MCF 10A (cell line): Measurements from ENCODE around the gene PFN3. TPM values are rescaled to one million over a fixed set of nuclear protein-coding genes. Genes with fewer than 3 reads are reported as not detected.

Source experiments
- BruUV-seq: library from RNA; stranded (reverse); fragments of 400-500 nt; replicated peaks from 2 replicates; lab custom pipeline; 2021; lab: Mats Ljungman, UMichigan
- CTCF ChIA-PET: fragments of 300-600 bp; sonication (Branson Sonifier 250); formaldehyde crosslinking; extraction: SDS; loops from one replicate; lab custom pipeline; 2021; ENCODE audit warnings: antibody characterized with exemption, inconsistent platforms; lab: Yijun Ruan, JAX
- POLR2A ChIA-PET: fragments of 300-600, 350-650 bp; sonication (Branson Sonifier 250); formaldehyde crosslinking; extraction: SDS; loops from one replicate; lab custom pipeline; 2020; ENCODE audit warnings: antibody characterized with exemption, inconsistent platforms; lab: Yijun Ruan, JAX
- DNase-seq: peaks from one replicate; pipeline ENCODE4 v3.0.0-alpha.2; 2018; ENCODE audit not compliant: unreplicated experiment
- H3K27ac Mint-ChIP-seq: one replicate; pipeline ENCODE4 v1.8.0; 2022; ENCODE audit warnings: mild to moderate bottlenecking, low read depth, mixed read lengths; ENCODE audit not compliant: unreplicated experiment
- H3K27me3 Mint-ChIP-seq: one replicate; pipeline ENCODE4 v1.8.0; 2022; ENCODE audit warnings: mixed read lengths; ENCODE audit not compliant: insufficient read depth, unreplicated experiment
- H3K36me3 Mint-ChIP-seq: one replicate; pipeline ENCODE4 v1.8.0; 2022; ENCODE audit warnings: mild to moderate bottlenecking, moderate library complexity, mixed read lengths; ENCODE audit not compliant: insufficient read depth, unreplicated experiment
- H3K4me1 Mint-ChIP-seq: one replicate; pipeline ENCODE4 v1.8.0; 2022; ENCODE audit warnings: mixed read lengths; ENCODE audit not compliant: insufficient read depth, unreplicated experiment
- H3K4me3 Mint-ChIP-seq: one replicate; pipeline ENCODE4 v1.8.0; 2022; ENCODE audit warnings: mild to moderate bottlenecking, moderate library complexity, mixed read lengths; ENCODE audit not compliant: unreplicated experiment
- H3K9me3 Mint-ChIP-seq: one replicate; pipeline ENCODE4 v1.8.0; 2022; ENCODE audit warnings: mixed read lengths; ENCODE audit not compliant: unreplicated experiment
- intact Hi-C: fragments of 100-400 bp; cut with micrococcal nuclease; formaldehyde crosslinking; loops from 2 replicates; pipeline ENCODE4 v1.14.1; 2022
- total RNA-seq: library from RNA; stranded (reverse); gene quantifications from 2 replicates; pipeline ENCODE4 v1.2.3, GENCODE V29; 2022
- TF ChIP-seq, protein P1 (sequence below): fragments of 200-600 bp; IDR thresholded peaks from one replicate; pipeline ENCODE4 v1.8.0; 2022; ENCODE audit warnings: antibody characterized with exemption, mild to moderate bottlenecking; ENCODE audit not compliant: unreplicated experiment

The PFN3 gene
- total RNA-seq, 1 experiment from 2014 or later = not detected

DNA sequence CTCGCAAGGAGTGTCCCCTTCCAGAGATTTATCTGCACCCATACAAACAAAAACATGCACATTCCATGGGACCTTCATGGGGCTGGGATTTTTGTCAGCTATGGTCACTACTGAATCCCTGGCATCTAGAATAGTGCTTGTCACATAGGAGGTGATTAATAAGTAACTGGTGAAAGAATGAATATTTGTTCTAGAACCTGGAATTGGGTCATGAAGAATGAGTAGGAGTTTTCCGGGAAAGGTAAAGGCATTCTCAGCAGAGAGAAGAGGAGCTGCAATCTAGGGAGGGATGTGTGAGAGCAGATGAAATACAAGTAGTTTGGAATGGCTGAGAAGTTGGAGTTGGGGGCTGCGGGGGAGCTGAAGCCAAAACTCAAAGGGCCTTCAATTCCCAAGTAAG, 46.2 kb downstream of the PFN3 start:
- H3K36me3 Mint-ChIP-seq = no peaks in the 10 kb centered on the region
- intact Hi-C loops = no loop called here
- H3K4me3 Mint-ChIP-seq = no peak overlapping the region
- H3K27me3 Mint-ChIP-seq = no peaks in the 10 kb centered on the region
- H3K27ac Mint-ChIP-seq = no peak overlapping the region
- DNase-seq = no peak
- H3K4me1 Mint-ChIP-seq = peaks cover 30% of the 10 kb centered on the region
- ChIA-PET CTCF (interaction anchor here (0.6 to 4.4 kb wide), 5 partner anchors 15 to 222 kb away, joined by 3 to 22 read pairs (median 4); no protein-coding TSS in a partner anchor), POLR2A (interaction anchor here (1.2 to 1.9 kb wide), 2 partner anchors 35 to 95 kb away, joined by 5 read pairs; no protein-coding TSS in a partner anchor)
- no TSS peak for BruUV-seq
- no peaks in the 10 kb centered on the region for H3K9me3 Mint-ChIP-seq
- TF ChIP-seq, protein P1, sequence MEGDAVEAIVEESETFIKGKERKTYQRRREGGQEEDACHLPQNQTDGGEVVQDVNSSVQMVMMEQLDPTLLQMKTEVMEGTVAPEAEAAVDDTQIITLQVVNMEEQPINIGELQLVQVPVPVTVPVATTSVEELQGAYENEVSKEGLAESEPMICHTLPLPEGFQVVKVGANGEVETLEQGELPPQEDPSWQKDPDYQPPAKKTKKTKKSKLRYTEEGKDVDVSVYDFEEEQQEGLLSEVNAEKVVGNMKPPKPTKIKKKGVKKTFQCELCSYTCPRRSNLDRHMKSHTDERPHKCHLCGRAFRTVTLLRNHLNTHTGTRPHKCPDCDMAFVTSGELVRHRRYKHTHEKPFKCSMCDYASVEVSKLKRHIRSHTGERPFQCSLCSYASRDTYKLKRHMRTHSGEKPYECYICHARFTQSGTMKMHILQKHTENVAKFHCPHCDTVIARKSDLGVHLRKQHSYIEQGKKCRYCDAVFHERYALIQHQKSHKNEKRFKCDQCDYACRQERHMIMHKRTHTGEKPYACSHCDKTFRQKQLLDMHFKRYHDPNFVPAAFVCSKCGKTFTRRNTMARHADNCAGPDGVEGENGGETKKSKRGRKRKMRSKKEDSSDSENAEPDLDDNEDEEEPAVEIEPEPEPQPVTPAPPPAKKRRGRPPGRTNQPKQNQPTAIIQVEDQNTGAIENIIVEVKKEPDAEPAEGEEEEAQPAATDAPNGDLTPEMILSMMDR = no peak

- ChIA-PET CTCF (interaction anchor here (1.2 to 5.2 kb wide), 5 partner anchors 18 to 50 kb away, joined by 4 to 44 read pairs (median 22); no protein-coding TSS in a partner anchor), POLR2A (interaction anchor here (2.0 to 4.1 kb wide), 5 partner anchors 8 to 52 kb away, joined by 15 to 58 read pairs (median 29); partner anchors contain the start of genes PRELID1 and RAB24)
- Mint-ChIP-seq H3K4me1 (peaks cover 24% of the 10 kb centered on the region), H3K27me3 (no peaks in the 10 kb centered on the region), H3K36me3 (no peaks in the 10 kb centered on the region), H3K27ac (no peak overlapping the region), H3K4me3 (peak overlapping the region; percentile 10), H3K9me3 (no peaks in the 10 kb centered on the region)
- intact Hi-C loops = no loop called here
- DNase-seq = no peak
- BruUV-seq = no TSS peak
- TF ChIP-seq, protein P1 = no peak
Observed at GRCh38 chr5:177353093-177353492, 47.4 kb downstream of the PFN3 start.

- ChIA-PET CTCF (interaction anchor here (0.7 to 5.2 kb wide), 12 partner anchors 10 to 51 kb away, joined by 3 to 44 read pairs (median 8); no protein-coding TSS in a partner anchor), POLR2A (interaction anchor here (0.6 to 4.1 kb wide), 36 partner anchors 9 to 1278 kb away, joined by 3 to 58 read pairs (median 4); partner anchors contain the start of genes DDX41, GRK6, NHP2 and PRELID1)
- Mint-ChIP-seq H3K36me3 (peaks cover 12% of the 10 kb centered on the region), H3K27ac (peak within 1 kb of the TSS; percentile 98), H3K9me3 (no peaks in the 10 kb centered on the region), H3K27me3 (no peaks in the 10 kb centered on the region), H3K4me3 (peak within 1 kb of the TSS; percentile 93), H3K4me1 (peaks cover 24% of the 10 kb centered on the region)
- TSS peak; percentile 85 for BruUV-seq
- intact Hi-C loops = no loop called here
- TF ChIP-seq, protein P1 = no peak
- DNase-seq = peak; percentile 99
Observed at GRCh38 chr5:177351392-177352329, 48.8 kb downstream of the PFN3 start, which contains the start of gene LMAN2. Gene LMAN2 (minus strand): TSS chr5:177351668. CDS start chr5:177351647, 21 bp downstream.
